GM18507 (cell line): ENCODE results near the gene APOF.
"Not testable (repeated sequence)": the region's sequence is repeated elsewhere in the genome, so short reads cannot be mapped to it uniquely, and the experiment has no call there.

Source experiments
- DNase-seq: peaks from one replicate; pipeline ENCODE4 v3.0.0; 2011; ENCODE audit warnings: low read depth; ENCODE audit not compliant: insufficient read length; ENCODE audit errors: extremely low spot score
- FAIRE-seq: peaks from 2 replicates; lab custom pipeline; 2011; peaks lifted over from hg19 to GRCh38; lab: Jason Lieb, UNC

The APOF gene

DNA sequence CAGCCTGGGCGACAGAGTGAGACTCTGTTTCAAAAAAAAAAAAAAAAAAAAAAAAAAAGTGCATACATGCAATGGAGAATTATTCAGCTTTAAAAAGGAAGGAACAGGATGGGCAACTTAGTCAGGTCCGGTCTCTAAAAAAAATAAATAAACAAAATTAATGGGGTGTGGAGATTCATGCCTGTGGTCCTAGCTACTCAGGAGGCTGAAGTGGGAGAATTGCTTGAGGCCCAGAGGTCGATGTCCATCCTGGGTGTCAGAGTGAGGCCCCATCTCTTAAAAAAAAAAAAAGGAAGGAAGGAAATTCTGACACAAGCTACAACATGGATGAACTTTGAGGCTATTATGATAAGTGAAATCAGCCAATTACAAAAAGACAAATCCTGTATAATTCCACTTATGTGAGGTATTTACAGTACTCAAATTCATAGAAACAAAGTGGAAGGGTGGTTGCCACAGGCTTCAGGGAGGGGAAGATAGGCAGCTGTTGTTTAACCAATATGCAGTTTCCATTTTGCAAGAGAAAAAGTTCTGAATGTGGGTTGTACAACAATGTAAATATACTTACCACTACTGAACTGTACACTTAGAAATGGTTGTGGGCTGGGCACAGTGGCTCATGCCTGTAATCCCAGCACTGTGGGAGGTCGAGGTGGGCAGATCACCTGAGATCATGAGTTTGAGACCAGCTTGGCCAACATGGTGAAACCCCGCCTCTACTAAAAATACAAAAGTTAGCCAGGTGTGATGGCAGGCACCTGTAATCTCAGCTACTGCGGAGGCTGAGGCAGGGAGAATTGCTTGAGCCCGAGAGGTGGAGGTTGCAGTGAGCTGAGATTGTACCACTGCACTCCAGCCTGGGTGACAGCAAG, 12.3 kb upstream of the APOF start:
- no peak for DNase-seq
- FAIRE-seq: peak; percentile 55

DNA sequence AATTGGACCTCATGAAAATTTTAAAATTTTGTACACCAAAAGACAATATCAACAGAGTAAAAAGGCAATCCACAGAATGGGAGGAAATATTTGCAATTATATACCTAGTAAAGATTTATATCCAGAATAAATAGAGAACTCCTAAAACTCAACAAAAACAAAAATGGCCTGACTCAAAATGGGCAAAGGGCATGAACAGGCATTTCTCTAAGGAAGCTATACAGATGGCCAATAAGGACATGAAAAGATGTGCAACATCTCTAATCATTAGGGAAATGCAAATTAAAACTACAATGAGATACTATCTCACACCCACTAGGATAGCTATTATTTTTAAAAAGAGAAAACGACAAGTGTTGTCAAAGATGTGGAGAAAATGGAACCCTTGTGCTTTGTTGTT, 10.9 kb upstream of the APOF start:
- FAIRE-seq: no peak
- DNase-seq: no peak

DNA sequence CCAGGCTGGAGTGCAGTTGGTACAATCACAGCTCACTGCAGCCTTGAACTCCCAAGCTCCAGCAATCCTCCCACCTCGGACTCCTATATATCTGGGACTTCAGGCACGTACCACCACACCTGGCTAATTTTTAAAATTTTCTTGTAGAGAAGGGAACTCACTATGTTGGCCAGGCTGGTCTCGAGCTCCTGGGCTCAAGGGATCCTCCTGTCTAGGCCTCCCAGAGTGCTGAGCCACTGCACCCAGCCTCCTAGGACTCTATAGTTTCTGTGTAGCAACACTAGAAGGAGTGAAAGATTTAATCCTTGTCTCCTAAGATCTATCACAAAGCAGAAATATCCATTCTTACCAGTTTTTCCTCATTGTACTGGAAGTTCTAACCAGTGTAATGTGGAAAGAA, 4.3 kb upstream of the APOF start:
- no peak for DNase-seq
- no peak for FAIRE-seq

DNA sequence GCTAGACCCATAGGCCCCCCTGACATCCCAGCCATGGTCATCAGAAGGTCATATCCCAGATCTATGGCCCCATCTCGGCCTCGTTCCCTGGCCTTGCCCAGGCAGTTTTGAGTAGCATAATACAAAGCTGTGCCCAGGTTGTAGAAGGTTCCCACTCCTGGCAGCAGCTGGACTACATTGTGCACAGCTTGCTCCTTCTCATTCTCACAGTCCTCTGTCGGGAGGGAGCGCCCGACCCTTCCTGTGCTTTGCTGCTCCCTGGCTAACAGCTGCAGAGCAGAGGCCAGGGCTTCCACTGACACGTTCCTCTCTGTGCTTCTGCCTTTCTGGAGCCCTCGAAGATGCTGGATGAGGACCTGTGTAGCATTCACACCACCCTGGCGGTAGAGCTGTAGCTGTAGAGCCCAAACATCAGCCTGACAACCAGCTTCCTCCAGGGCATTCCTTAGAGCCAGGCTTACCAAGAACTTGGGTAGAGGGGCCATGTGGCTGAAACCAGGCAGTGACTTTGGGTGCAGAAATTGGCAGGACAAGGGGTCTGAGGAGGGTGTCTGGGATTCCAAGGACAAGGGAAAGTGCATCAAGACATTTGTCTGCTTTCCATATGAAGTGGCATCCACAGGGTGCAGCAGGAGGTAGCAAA, 1.0 kb downstream of the APOF start:
- DNase-seq (no peak), FAIRE-seq (no peak)

DNA sequence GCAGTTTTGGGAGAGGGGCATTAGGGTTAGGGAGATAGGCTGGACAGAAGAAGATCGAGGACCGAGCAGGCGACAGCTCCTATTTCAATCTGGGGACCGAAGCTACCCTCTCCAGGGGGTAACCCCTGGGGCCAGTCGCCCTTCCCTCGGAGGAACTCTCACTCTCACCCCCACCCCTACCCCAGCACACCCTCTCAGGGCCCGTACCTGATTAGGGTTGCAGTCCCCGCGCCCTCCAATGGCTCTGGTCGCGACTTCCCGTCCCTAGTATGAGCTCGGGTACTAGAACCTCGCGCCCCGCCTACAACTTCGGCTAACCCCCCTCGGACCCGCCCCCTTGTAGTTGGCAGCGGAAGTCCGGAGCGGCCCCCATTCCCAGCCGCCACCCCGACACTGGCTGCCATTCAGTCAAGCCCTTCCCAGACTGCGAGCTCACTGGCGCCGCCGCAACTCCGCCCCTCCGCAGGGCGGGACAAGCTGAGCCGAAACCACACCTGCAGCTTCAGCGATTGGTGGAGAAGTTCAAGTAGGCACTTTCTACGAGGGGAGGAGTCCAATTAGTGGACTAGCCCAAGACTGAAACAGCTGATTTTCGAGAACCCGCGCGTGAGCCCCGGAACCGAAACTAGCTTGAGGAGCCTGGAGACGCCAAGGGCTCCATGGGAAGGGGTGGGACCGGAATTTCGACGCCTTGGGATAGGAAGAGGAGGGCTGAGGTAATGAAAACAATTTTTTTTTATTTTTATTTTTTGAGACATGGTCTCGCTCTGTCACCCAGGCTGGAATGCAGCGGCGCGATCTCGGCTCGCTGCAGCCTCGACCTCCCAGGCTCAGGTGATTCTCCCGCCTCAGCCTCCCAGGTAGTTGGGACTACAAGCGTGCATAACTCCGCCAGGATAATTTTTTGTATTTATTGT, 2.5 kb downstream of the APOF start, which contains the start of gene STAT2:
TSS of gene STAT2 (minus strand) at position 257 of the 917 bp plus-strand sequence. CDS start 3,536 bp downstream, outside the sequence.
- peak; percentile 99 for FAIRE-seq
- DNase-seq: peak; percentile 90

DNA sequence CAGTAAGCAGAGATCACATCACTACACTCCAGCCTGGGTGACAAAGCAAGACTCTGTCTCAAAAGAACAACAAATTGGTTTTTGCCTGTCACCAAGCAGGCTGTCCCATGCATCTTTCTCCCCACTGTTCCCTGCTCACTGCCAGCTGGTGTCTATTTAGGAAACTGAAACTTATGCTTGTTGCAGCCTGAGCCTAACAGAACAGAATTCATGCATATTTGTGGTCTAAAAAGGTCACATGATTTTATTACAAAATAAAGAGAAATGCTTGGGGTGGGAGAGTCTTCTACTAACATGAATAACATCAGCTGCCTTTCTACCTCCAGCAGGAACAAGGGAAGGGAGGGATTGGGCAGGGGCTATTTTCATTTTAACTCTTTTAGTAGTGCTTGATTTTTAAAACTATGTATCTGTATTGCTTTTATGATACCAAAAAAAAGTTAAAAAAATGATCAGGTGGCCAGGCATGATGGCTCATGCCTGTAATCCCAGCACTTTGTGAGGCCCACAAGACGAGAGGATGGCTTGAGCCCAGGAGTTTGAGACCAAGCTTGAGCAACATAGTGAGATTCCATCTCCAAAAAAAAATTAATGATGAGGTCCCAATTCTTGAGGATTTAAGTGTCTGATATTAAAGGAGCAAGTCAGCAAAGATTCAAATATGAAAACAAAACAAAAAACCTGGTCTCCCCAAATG, 3.7 kb downstream of the APOF start:
- peak; percentile 83 for FAIRE-seq
- no peak for DNase-seq

DNA sequence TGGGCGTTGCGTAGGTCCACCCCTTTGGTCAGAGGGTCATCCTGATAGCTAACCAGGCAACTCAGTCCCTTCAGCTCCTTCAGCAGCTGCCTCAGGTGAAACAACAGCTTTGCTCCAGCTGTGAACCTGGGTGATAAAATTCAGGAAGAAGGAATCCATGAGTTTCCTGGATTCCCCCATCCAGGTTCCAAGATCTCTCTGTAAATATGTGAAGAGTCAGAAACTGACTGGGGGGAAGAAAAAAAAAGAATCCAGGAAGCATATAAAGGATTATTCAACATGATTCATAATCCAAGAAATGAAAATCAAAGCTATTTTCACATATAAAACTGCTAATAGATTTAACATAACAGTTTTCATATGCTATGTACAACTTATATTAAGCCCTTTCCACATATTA, 11.3 kb downstream of the APOF start:
- DNase-seq (no peak), FAIRE-seq (no peak)

DNA sequence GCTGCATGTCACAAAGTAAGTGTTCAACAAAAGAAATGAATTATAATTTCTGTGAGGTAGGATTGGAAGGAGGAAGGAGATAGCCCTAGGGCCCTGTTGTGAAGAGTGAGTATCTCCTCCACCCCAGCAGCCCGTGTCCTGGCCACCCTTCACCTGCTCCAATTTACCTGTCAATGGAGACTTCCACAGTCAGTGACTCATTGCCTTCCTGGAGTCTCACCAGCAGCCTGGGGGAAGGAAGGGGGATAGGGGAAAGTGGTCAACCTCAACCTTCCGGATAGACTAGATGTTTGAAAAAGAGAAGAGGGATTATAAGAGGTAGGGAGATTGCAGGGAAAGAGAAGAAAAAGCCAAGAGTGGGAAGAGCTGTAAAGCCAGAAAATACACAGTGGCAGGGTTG, 12.0 kb downstream of the APOF start:
- FAIRE-seq (no peak), DNase-seq (no peak)

DNA sequence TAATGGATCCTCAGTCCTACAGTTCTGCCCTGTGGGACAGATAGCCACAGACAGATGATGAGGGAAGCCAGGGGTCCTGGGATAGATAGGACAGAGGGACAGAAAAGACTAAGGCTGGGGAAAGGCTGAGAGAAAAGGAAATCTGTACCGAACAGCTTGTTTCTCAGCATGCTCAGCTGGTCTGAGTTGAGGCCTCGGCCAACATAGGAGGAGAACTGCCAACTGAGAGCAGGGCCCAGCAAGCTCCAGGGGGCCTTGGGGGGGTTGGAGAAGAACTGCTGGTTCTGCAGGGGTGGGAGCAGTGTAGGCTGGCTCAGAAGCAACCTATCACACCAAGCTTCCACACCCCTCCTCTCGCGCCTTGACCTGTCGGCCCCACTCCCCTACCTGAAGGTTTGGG, 13.9 kb downstream of the APOF start:
- DNase-seq (no peak), FAIRE-seq (no peak)

DNA sequence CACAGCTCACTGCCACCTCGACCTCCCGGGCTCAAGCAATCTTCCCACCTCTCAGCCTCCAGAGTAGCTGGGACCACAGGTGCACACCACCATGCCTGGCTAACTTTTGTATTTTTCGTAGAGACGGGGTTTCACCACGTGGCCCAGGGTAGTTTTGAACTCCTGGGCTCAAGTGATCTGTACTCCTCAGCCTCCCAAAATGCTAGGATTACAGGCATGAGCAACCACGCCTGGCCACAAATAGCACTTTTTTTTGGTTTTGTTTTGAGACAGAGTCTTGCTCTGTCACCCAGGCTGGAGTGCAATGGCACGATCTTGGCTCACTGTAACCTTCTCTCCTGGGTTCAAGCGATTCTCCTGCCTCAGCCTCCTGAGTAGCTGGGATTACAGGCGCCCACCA, 15.4 kb downstream of the APOF start:
- peak; percentile 54 for FAIRE-seq
- not testable (repeated sequence) for DNase-seq

DNA sequence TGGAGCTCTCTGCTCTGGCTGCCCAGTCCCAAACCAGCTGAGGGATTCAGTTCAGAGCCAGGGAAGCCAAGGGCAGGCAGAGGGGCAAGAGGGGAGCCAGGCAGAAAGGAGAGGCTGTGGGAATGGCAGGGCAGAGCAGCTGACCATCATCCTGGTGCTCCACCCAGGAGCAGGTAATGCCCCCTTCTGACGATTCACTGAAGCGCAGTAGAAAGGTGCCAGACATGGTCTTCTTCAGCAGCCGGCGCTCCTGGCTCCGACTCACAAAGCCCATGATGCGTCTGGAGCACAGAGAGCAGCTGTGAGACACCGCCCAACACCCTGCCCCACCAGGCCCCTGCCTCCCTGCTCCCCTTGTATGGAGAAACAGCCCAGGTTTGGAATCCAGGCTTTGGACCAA, 16.0 kb downstream of the APOF start:
- no peak for FAIRE-seq
- DNase-seq: no peak

DNA sequence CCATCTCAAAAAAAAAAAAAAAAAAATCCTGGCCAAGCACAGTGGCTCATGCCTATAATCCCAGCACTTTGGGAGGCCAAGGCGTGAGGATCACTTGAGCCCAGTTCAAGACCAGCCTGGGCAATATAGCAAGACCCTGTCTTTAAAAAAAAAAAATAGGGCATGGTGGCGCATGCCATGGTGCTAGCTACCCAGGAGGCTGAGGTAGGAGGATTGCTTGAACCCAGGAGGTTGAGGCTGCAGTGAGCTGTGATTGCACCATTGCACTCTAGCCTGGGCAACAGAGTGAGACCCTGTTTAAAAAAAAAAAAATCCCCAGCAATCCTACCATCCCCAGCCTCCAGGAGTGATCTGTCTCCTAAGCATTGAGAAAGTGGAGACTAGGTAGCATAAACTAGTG, 20.4 kb downstream of the APOF start:
- not testable (repeated sequence) for DNase-seq, FAIRE-seq

DNA sequence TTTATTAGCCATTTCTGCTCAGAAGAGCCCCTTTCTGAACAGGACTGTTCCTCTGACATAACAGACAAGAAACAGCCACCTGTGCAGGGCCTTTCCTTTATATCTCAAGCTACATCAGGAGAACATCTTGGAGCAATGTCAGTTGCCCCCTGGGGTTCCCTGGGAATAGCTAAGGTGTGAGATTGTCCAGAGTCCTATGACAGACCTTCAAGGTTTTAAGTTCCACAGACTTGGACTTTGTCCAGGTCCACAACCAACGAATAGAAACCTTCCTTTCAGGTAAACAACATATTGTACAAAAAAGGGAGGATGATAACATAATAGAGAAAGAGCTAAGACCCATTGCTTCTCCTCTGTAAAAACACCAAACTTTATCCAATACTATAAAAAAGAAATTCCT, 21.0 kb downstream of the APOF start:
- DNase-seq (no peak), FAIRE-seq (no peak)

DNA sequence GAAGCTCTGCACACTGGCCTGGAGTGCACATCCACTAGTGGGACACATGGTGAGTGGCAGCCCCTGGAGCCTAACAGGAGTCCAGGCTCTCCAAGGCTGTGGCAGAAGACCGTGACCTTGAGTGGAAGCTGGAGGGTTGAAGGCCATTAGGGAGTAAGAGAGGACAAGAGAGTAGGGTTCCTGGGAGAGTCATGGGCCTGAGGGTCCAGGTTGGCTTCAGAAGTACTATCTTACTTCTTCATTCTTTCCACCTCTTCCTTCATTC, 23.6 kb downstream of the APOF start:
- DNase-seq (no peak), FAIRE-seq (no peak)

DNA sequence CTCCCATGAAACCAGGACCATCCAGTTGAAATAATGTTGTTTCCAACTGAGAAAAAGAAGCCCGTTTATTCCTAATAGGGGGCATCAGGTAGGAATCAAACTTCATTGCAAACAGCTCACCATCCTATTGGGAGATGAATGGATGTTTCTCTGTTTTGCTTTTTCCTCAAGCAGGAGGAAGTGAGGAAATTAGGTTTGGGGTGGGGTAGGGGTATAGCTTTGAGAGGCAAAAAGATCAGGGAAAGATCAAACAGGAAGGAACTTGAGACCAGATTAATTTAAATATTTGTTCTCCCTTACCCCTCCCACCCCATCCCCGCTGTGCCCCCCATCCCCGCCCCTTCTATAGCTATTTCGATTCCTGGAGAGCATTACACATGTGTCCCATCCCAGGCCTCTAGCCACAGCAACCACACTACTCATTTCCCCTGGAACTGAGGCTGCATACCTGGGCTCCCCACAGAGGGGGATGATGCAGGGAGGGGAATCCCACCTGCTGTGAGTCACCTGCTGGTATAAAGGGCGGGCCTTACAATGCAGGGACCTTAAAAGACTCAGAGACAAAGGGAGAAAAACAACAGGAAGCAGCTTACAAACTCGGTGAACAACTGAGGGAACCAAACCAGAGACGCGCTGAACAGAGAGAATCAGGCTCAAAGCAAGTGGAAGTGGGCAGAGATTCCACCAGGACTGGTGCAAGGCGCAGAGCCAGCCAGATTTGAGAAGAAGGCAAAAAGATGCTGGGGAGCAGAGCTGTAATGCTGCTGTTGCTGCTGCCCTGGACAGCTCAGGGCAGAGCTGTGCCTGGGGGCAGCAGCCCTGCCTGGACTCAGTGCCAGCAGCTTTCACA, 24.1 kb downstream of the APOF start, which contains the start of gene IL23A:
TSS of gene IL23A (plus strand) at position 577 of the 850 bp plus-strand sequence. CDS start at position 738, 161 bp downstream.
- DNase-seq (no peak), FAIRE-seq (peak; percentile 51)

DNA sequence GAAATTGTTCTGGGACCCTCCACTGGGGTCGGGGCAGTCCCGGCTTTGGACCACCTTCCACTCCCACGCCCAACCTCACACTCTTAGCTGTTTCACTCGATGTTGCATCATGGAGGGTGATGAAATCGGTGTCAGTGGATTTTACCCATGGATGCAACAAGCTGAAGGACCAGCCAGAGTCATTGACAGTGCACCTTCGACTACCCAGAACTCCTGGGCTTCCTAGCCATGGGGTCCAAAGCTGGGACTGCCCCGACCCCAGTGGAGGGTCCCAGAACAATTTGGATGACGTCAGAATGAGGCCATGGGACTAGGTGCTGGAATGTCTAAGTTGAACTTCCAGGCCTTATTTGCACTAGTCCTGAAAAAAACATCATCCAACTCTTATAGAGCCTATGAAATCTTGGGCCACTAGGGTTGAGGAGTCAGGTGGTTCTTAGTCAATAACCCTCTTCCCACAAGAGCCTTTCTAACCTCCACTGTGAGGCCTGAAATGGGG, 24.9 kb downstream of the APOF start:
- FAIRE-seq (no peak), DNase-seq (no peak)

DNA sequence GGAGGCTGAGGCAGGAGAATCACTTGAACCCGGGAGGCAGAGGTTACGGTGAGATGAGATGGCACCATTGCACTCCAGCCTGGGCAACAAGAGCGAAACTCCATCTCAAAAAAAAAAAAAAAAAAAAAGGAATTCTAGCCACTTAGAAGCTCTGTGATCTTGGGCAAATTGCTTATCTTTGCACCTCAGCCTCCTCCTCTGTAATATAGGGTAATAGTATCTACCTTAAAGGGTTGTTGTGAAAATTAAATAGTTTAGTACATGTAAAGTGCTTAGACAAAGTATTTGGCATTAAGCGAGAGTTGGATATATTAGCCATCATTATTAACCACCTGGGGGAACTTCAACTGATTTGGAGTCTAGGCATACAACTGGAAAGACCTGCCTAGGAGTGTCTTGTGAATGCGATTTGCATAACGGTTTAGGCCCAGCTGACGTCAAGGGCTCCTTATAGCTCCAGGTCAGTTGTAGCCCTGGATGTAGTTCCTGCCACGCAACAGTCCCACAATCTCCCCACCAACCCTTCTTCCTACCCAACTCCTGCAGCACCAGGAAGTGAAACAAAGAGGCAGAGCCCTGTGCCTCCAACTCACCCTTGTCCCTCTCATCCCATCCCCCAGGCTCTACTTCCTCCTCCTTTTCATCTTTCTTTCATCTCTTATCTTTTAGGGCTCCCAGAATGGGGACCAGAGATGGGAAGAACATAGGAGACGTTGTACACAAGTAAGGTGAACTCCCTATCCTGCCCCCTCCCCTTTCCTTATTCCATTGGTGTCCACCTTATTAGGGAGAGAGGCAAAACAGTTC, 26.1 kb downstream of the APOF start:
- peak; percentile 68 for FAIRE-seq

DNA sequence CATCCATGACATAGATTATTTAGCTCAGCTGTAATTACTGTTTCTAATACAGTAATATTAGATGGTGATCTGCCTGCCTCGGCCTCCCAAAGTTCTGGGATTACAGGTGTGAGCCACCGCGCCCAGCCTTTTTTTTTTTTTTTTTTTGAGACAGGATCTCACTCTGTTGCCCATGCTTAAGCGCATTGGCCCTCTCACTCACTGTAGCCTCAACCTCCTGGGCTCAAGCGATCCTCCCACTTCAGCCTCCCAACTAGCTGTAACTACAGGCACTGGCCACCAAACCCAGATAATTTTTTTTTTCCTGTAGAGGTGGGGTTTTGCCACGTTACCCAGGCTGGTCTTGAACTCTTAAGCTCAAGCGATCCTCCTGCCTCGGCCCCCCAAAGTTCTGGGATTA, 27.1 kb downstream of the APOF start:
- DNase-seq, FAIRE-seq: not testable (repeated sequence)

More for the DNA sequence above, 26.1 kb downstream of the APOF start:
- no peak for DNase-seq
